IPS DF 4.7 (cell line): Measurements from ENCODE around the gene GPR68.
"Not testable (repeated sequence)": the region's sequence is repeated elsewhere in the genome, so short reads cannot be mapped to it uniquely, and the experiment has no call there.

ENCODE experiments used
- DNase-seq: peaks from one replicate; pipeline ENCODE4 v3.0.0-alpha.2; 2013; ENCODE audit warnings: low spot score; ENCODE audit errors: extremely low read depth

The GPR68 gene

DNA sequence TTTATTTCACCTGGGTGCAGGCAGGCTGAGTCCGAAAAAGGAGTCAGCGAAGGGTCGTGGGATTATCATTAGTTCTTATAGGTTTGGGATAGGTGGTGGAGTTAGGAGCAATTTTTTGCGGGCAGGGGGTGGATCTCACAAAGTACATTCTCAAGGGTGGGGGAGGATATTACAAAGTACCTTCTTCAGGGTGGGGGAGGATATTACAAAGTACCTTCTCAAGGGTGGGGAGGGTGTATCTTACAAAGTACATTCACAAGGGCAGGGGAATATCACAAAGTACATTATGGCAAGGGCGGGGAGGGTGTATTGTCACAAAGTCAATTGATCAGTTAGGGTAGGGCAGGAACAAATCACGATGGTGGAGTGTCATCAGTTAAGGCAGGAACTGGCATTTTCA is 43.7 kb downstream of the GPR68 start:
- not testable (repeated sequence) for DNase-seq

DNA sequence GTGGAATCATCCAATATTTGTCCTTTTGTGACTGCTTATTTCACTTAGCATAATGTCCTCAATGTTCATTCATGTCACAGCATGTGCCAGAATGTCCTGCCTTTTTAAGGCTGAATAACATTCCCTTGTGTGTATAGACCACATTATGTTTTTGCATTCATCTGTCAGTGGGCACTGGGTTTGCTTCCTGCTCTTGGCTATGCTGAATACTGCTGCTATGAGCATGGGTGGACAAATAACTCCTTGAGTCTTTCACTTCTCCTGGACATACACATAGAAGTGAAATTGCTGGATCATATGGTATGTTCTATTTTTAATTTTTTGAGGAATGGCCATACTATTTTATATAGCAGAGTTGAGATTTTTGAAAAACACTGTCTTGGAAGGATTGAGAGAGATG is 46.9 kb downstream of the GPR68 start:
- DNase-seq: no peak

DNA sequence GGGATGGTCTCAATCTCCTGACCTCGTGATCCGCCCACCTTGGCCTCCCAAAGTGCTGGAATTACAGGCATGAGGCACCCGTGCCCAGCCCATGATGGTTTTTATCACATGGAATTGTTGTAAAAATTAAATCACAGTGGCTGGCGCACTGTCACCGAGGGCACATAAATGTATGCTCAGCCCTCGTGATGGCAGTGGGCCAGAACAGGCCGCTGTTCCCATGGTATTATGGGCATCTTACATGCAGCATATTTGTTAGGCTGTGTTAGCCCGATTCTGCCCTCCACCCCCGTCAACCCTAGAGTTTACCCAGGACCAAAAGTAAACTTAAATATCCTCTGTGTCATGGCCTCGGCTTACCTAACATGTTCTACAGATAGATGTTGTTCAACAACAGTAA is 48.6 kb downstream of the GPR68 start:
- no peak for DNase-seq

DNA sequence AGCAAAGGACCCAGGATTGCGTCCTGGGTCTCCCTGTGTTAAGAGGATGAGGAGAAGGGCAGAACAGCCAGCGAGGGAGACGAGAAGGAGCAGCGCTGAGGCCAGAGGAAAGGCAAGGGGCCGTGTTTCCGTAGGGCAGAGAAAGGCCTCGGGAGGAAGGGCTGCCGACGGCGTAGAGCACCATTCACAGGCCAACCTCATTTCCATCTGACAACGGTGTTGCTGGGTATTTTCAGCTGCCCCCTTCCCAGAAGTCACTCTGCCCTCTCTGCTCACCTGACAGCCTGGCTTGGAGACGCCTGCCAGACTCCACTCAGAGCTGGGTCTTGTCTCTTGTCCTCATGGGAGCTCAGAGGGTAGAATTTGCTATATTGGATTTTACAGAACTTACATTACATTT is 51.4 kb downstream of the GPR68 start:
- DNase-seq: no peak

GRCh38 chr14:91190853-91191252 is 53.7 kb downstream of the GPR68 start:
- no peak for DNase-seq

DNA sequence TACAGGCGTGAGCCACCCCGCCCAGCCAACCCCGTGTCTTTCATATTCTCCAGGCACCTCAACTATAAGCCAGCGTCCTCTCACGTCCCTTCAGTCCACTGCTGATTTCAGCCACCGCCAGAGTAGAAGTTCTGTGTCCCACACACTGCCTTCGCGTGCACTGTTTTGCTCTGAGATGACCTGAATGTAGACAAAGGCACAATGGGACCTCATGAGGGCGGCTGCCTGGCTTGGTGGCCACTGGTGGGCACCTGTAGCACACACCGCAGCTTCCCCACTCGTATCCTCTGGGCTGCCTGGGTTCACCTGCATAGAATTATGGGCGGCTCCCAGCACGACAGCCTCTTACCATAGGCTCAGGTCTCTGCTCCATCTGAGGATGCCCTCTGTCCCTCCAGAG is 57.2 kb downstream of the GPR68 start:
- DNase-seq: no peak

GRCh38 chr14:91186515-91187066 is 57.9 kb downstream of the GPR68 start:
- DNase-seq: no peak

DNA sequence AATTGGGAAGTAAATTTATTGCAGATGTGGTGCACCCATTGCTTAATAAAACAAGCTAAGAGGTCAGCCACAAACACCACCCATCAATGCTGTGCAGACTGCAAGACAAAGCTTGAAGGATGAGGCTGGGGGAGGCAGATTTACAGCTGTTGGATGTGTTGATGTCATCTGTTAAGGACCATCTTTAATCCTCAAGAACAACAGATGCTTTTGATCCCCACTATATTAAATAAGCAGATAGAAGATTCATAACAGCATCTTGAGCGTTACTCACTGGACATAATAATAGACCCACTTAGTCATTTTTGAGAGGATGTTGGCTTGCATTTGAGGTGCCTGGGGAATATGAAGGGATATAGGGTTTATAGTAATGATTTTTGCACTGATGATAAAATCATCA is 58.8 kb downstream of the GPR68 start:
- DNase-seq: no peak

GRCh38 chr14:91184559-91184958 is 59.9 kb downstream of the GPR68 start:
- DNase-seq: no peak

DNA sequence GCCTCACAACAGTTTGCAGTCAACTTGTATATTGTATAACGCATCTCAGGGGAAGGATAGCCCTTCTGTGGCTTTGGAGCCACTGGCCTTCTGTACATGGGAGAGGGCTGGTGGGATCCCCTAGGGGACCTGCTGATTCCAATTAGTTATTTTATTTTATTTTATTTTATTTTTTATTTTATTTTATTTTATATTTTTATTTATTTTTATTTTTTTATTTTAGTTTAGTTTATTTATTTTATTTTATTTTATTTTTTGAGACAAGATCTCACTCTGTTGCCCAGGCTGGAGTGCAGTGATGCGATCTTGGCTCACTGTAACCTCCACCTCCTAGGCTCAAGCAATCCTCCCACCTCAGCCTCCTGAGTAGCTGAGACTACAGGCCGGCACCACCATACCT is 61.8 kb downstream of the GPR68 start:
- not testable (repeated sequence) for DNase-seq
